A549 (cell line): ENCODE results near the gene ESYT2.

Experiments used
- CHD2 ChIP-seq: fragments of 150-350 bp; IDR thresholded peaks from 2 replicates; pipeline ENCODE4 v1.6.1; 2014; ENCODE audit warnings: low read length; ENCODE audit not compliant: partially characterized antibody
- CHD4 ChIP-seq: fragments of 200-600 bp; sonication (generic); IDR thresholded peaks from 2 replicates; pipeline ENCODE4 v1.6.1; 2016; ENCODE audit warnings: antibody characterized with exemption, mild to moderate bottlenecking, borderline replicate concordance
- CTCF ChIP-seq: fragments of >200 bp; sonication (Bioruptor Twin); formaldehyde crosslinking; IDR thresholded peaks from 3 replicates; pipeline ENCODE4 v1.5.1; 2016
- EP300 ChIP-seq, 2 experiments: fragments of >200 bp; sonication (Bioruptor Twin); formaldehyde crosslinking; IDR thresholded peaks; 2 replicates in 1 of 2; 3 replicates in 1 of 2; pipeline ENCODE4 v1.6.1; 2016 to 2017
- MAX ChIP-seq: IDR thresholded peaks from 2 replicates; pipeline ENCODE4 v1.6.1; 2012
- PBX3 ChIP-seq: IDR thresholded peaks from 2 replicates; pipeline ENCODE4 v1.6.1; 2012
- PHF8 ChIP-seq: fragments of 200-600 bp; sonication (generic); IDR thresholded peaks from 2 replicates; pipeline ENCODE4 v1.6.1; 2016; ENCODE audit warnings: low read depth, mild to moderate bottlenecking, antibody characterized with exemption, moderate library complexity, borderline replicate concordance
- POLR2A ChIP-seq: IDR thresholded peaks from 2 replicates; pipeline ENCODE4 v1.6.1; 2012; ENCODE audit warnings: mild to moderate bottlenecking, low read length
- REST ChIP-seq: fragments of 200-600 bp; sonication (generic); IDR thresholded peaks from 2 replicates; pipeline ENCODE4 v1.6.1; 2016; ENCODE audit warnings: antibody characterized with exemption, mild to moderate bottlenecking, moderate library complexity
- RNF2 ChIP-seq: fragments of 200-600 bp; sonication (generic); IDR thresholded peaks from 2 replicates; pipeline ENCODE4 v1.6.1; 2016; ENCODE audit warnings: low read depth, mild to moderate bottlenecking, antibody characterized with exemption, moderate library complexity, borderline replicate concordance

GRCh38 chr7:158812684-158813083 is 16.6 kb downstream of the ESYT2 start:
- no peak for TF ChIP-seq CTCF
- no peak for TF ChIP-seq EP300 (IDR thresholded peaks at IDR 0.05)
- no peak for TF ChIP-seq RNF2
- TF ChIP-seq MAX: no peak
- TF ChIP-seq CHD4: no peak
- no peak for TF ChIP-seq PHF8
- no peak for TF ChIP-seq POLR2A
- TF ChIP-seq REST: no peak
- no peak for TF ChIP-seq PBX3
- TF ChIP-seq CHD2: no peak
